Measurements from ENCODE around the gene SNAI1.
"Not testable (repeated sequence)": the region's sequence is repeated elsewhere in the genome, so short reads cannot be mapped to it uniquely, and the experiment has no call there.

The SNAI1 gene

GRCh38 chr20:49987015-49987867 lies 4.5 kb downstream of the SNAI1 start:
- DNase-seq: no peak

- DNase-seq: no peak
Observed at GRCh38 chr20:49987868-49988690, 5.3 kb downstream of the SNAI1 start.

- no peak for DNase-seq
Observed at GRCh38 chr20:49989234-49990065, 6.7 kb downstream of the SNAI1 start.

- DNase-seq: no peak
Observed at GRCh38 chr20:49990271-49990720, 7.5 kb downstream of the SNAI1 start.

- DNase-seq: no peak
Observed at GRCh38 chr20:49993301-49993751, 10.5 kb downstream of the SNAI1 start.

- no peak for DNase-seq
Observed at GRCh38 chr20:49995586-49995985, 12.8 kb downstream of the SNAI1 start.

- DNase-seq: not testable (repeated sequence)
Observed at GRCh38 chr20:49998478-49999188, 15.9 kb downstream of the SNAI1 start.

GRCh38 chr20:49999329-49999728 lies 16.5 kb downstream of the SNAI1 start:
- no peak for DNase-seq

GRCh38 chr20:50000548-50001222 lies 17.9 kb downstream of the SNAI1 start:
- not testable (repeated sequence) for DNase-seq

- no peak for DNase-seq
Observed at GRCh38 chr20:50001784-50002311, 19.1 kb downstream of the SNAI1 start.

GRCh38 chr20:50003253-50003656 lies 20.5 kb downstream of the SNAI1 start:
- DNase-seq: no peak

GRCh38 chr20:50004229-50004628 lies 21.4 kb downstream of the SNAI1 start:
- DNase-seq: no peak

- no peak for DNase-seq
Observed at GRCh38 chr20:50005471-50005981, 22.7 kb downstream of the SNAI1 start.

- DNase-seq: no peak
Observed at GRCh38 chr20:50007369-50007768, 24.6 kb downstream of the SNAI1 start.

- DNase-seq: no peak
Observed at GRCh38 chr20:50008007-50008406, 25.2 kb downstream of the SNAI1 start.

- DNase-seq: no peak
Observed at GRCh38 chr20:50009521-50010454, 27.0 kb downstream of the SNAI1 start.

GRCh38 chr20:50011597-50011996 lies 28.8 kb downstream of the SNAI1 start:
- DNase-seq: not testable (repeated sequence)

- no peak for DNase-seq
Observed at GRCh38 chr20:50012282-50013263, 29.8 kb downstream of the SNAI1 start.

- no peak for DNase-seq
Observed at GRCh38 chr20:50013976-50014375, 31.2 kb downstream of the SNAI1 start.

Measured in COR-L47 (cell line).